GM18505 (cell line): ENCODE measurements around the gene COPB2.

Source experiments
- ATAC-seq: cut with Tn5 transposase; IDR thresholded peaks from one replicate; pipeline ENCODE4 v1.9.1; 2021; ENCODE audit not compliant: unreplicated experiment
- POLR2A ChIP-seq: IDR thresholded peaks from 4 replicates; pipeline ENCODE4 v1.6.1; 2011; ENCODE audit warnings: borderline replicate concordance; ENCODE audit not compliant: insufficient read depth, insufficient read length; ENCODE audit errors: extremely low read depth

COPB2 gene

DNA sequence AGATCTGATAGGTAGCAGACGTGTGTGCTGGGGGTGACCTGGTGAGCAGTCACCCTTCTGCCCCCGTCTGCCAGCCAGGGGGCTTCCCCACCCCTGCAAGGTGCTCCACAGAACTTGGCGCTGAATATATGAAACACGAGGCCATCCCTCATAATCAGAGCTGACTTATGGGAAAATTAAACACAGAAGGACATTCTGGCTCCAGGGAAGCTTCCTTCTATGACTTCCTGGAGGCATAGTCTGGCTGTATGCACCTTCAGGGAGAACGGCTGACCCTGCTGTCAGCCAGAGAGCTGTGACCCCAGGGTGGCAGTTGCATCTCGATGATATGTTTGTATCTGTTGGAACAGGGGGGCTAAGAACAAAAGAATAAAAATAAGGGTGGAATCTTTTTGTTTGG, 72.2 kb downstream of the COPB2 start:
- TF ChIP-seq POLR2A: no peak
- ATAC-seq: no peak

DNA sequence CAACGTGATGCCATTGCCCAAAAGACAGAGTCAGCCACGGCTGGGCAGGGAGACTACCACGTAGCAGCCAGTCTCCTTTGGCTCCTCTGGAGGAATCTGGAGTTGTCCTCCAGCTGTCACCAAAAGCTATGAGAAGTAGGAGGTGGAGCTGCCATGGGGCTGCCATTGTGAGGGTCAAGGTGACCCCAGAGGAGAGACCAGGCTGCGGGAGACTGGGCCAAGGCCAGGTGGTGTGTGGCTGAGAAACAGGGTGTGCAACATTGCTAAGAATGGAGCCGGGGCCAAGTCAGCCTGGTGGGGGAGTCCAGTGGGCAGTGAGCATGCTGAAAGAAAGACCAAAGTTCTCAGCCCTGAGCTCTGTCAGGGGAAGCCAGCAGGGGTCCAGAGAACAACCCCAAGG, 75.5 kb downstream of the COPB2 start:
- no peak for ATAC-seq
- no peak for TF ChIP-seq POLR2A

DNA sequence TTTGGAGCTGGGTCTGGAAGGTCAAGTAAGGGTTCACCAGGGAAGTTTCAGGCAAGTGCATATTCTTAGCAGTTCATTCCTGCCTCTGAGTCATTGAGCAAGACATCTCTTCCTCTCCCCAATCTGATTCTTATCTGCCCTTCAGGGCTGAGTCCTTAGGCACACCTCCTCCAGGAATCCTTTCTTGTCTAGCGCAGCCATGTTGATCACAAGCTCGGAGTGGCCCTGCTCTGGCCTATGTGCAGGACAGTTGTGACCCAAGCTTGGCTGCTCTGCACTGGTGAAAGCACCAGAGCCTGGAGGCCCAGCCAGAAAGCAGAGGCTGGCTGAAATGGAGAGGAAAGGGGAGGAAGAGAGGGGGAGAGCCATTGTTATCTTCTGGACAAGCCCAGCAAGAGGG, 76.5 kb downstream of the COPB2 start:
- ATAC-seq: no peak
- no peak for TF ChIP-seq POLR2A

DNA sequence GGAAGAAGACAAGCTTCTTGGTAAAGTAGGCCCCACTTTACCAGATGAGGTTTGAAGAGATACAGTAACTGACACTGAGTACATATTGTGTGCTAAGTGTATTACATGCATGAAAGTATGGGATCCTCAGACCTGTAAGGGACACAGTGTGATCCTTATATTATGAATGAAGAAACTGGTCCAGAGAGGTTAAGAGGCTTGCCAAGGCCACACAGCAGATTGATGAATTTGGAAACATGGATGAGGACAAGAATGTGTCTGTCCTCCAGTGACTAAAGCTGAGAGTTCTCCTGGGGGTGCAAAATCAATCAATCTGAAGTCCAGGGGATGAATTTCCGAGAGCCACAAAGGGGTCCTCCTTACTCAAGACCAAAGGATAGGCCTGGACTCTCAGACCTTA, 77.0 kb downstream of the COPB2 start:
- no peak for ATAC-seq

DNA sequence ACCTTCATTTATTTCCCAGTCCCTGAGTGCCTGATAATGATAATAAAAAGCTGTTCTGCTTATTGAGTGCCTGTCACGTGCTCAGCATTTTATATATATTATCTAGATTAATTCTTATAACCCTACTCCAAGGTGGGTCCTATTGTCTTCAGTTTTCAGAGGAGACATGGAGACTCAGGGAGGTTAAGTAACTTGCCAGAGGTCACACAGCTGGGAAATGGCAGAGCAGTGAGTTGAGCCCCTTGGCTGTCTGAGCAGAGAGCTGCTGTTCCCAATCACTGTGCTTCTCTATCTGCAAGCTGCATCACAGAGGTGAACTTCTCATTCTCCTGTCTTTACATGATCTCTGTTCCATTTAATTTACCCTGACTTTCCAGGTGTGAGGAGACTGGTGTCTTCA, 77.9 kb downstream of the COPB2 start:
- TF ChIP-seq POLR2A: no peak
- ATAC-seq: no peak

More for the DNA sequence above, 77.0 kb downstream of the COPB2 start:
- TF ChIP-seq POLR2A: no peak

DNA sequence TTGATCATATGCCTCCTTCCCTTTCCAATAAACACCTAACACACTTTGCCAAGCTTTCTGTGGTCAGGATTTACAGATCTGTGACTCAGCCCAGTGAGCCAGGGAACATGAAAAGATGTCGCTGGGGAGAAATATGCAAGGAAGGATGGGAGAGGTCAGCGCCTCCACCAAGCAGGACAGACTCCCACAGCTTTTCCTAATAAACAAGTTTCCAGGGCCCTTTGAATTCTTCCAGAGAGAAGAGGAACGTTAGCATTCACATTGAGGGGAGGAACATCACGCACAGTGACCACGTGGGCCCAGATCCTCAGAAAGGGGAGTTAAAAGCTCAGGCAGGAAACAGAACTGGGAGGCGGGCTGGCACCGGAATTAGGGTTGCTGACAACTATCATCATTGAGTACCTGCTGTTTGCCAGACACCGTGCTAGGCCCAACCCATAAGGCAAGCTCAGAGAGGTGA, 78.9 kb downstream of the COPB2 start:
- TF ChIP-seq POLR2A: no peak
- no peak for ATAC-seq

DNA sequence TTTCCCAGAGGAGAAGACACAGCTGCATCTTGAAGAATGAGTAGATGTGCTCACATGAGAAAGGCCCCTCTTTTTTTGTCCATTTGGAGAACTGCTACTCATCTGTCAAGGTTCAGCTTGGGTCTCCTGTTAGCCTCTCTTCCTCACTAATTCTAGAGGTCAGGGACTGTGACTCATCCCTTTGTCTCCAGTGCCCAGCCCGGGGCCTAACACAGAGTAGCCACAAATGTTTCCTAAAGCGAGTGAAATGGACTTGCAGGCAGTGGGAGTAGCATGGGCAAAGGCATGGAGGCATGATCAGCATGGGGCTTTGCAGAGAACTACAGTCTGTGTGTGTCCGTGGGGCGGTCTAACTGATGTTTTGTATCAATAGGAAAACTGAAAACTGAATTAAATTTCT, 79.6 kb downstream of the COPB2 start:
- no peak for ATAC-seq
- TF ChIP-seq POLR2A: no peak

DNA sequence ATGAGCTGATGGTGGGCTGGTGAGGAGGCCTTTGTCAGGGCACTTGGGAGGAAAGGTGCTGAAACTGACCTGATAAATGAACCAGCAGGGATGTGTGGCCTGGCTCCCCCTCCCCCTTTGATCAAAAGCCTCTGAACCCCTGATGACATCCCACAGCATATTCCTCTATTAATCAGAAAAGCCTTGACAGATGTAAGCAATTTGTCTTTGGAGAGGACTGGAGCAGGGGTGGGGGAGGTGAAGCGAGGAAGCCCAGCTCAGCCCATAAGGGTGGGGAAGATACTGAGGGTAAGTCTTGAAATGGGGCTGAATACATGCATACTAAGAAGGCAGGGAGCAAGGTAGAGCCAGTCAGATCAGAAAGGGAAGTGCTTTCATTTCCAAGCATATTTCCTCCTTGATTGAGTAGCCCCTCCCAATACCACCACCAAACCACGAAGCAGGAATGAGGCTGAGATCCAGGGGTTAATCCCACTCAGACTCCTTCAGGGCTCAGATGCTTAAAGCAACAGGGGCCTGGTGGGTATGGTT, 80.3 kb downstream of the COPB2 start:
- TF ChIP-seq POLR2A: no peak
- no peak for ATAC-seq

DNA sequence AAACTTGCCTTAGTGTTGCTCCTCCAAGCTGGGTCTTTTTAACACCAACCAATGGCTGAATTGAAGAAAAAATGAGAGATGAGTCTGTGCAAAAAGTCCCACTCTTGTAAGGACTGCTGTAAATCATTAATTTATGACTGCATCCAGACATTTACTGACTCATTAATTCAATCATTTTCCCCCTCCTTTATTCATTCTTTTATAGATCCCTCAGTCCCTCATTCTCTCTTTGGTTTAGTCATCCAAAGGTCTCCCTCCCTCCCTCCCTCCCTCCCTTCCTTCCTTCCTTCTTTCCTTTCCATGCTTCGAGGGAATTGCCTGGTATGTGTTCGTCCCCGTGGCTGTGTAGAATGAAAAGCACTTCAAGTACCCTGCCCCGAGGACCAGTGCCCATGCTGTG, 80.9 kb downstream of the COPB2 start:
- TF ChIP-seq POLR2A: no peak
- no peak for ATAC-seq

DNA sequence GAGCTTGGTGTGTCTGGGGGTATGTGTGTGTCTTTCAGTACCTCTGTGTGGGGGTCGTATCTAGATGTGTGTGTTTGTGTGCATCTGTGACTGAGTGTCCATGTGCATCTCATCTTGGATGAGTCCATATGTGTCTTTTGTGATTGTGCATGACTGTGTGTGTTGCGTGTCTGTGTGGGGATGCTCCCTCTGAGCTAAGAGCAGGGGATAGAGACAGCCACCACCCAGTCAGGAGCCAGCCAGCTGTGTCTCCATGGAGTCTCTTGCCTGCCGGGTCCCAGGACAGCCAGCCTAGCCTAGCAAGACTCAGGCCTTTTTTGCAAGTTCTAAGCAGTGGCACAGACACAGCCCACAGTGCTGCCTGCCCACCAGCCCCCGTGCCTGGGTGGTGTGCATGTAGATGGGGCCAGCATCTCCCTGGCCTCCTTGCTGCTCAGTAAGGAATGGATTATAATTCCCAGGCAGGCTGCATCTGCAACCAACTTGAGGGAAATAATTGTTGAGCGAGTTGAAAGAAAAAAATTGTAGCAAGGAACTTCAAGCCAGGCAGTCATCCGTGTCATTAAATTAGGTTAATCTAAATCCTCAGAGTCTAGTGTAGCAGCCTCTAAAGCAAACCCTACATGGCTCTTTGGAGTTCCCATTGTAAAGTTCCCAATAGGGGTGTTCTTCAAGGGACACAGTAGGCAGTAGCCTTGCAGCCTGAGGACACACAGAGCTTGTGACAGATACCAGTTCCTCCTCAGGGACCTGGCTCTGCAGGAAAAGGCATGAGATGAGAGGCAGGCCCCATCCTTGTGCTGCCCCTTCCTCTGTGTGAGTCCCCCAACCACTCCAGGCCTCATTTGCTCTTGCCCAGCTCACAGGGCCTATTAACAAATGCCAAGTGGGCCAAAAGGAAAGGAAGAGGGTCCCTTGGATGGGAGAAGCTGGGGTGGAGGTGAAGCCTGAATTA, 81.6 kb downstream of the COPB2 start:
- no peak for TF ChIP-seq POLR2A
- no peak for ATAC-seq
